Gastrocnemius medialis (tissue), 4 donors: ENCODE measurements around the gene HRCT1. TPM values are rescaled to one million over a fixed set of nuclear protein-coding genes. Genes with fewer than 3 reads are reported as not detected.

ENCODE experiments used
- ATAC-seq, 2 donors: fragments of 150-250 bp; one replicate each; pipeline ENCODE4 v1.9.1; 2016
- DNase-seq, 2 donors: peaks; one replicate each; pipeline ENCODE4 v3.0.0-alpha.2; 2019
- H3K27ac ChIP-seq, 4 donors: fragments of 200-600 bp; sonication (generic); 1 replicate in 1 of 4; 2 replicates in 3 of 4; pipeline ENCODE4 v1.5.1; 2016 to 2018; ENCODE audit warnings: mild to moderate bottlenecking in 2 of 4, moderate library complexity in 1 of 4
- H3K27me3 ChIP-seq, 3 donors: fragments of 200-600 bp; sonication (generic) in 2 of 3; 1 replicate in 1 of 3; 2 replicates in 2 of 3; pipeline versions ENCODE4 v1.5.1 to v1.6.0; 2016 to 2019; ENCODE audit warnings: mild to moderate bottlenecking in 1 of 3, moderate library complexity in 1 of 3
- H3K36me3 ChIP-seq, 2 donors: fragments of 200-600 bp; sonication (generic) in 1 of 2; one replicate each; pipeline ENCODE4 v1.5.1; 2017 to 2018
- H3K4me1 ChIP-seq, 2 donors: fragments of 200-600 bp; sonication (generic) in 1 of 2; one replicate each; pipeline ENCODE4 v1.5.1; 2016 to 2017; ENCODE audit warnings: mild to moderate bottlenecking in 2 of 2
- H3K4me3 ChIP-seq, 4 donors: fragments of 200-600 bp; sonication (generic) in 3 of 4; 1 replicate in 1 of 4; 2 replicates in 3 of 4; pipeline ENCODE4 v1.5.1; 2016 to 2019; ENCODE audit warnings: mild to moderate bottlenecking in 2 of 4
- H3K9me3 ChIP-seq, 3 donors: fragments of 200-600 bp; sonication (generic) in 2 of 3; 1 replicate in 1 of 3; 2 replicates in 2 of 3; pipeline ENCODE4 v1.5.1; 2016 to 2019
- POLR2A ChIP-seq, 2 donors: fragments of 450-650 bp; IDR thresholded peaks; one replicate each; pipeline ENCODE4 v1.6.1; 2017; ENCODE audit warnings: antibody characterized with exemption in 2 of 2, mild to moderate bottlenecking in 2 of 2, moderate library complexity in 2 of 2
- in situ Hi-C, 4 donors: fragments of 200-750 bp; cut with MboI; loops; one replicate each; pipeline versions ENCODE4 v1.15.0 to v1.8.0; 2017; ENCODE audit warnings: low sequenced_read_pairs in 4 of 4
- intact Hi-C: fragments of 100-400 bp; cut with DNase I; formaldehyde crosslinking; loops from one replicate; pipeline ENCODE4 v1.15.1; 2023; ENCODE audit warnings: low total_unique reads
- total RNA-seq, 4 donors: library from RNA; depleted of rRNA; stranded (reverse); fragments of >200 nt; gene quantifications; one replicate each; pipeline versions ENCODE4 v1.1.0 to v1.2.3, GENCODE V29; 2016
- TF ChIP-seq, protein P1 (sequence below), 5 experiments: fragments of 450-650 bp in 3 of 5; fragments of 200-600 bp in 2 of 5; sonication (generic) in 2 of 5; IDR thresholded peaks in 4 of 5; conservative IDR thresholded peaks in 1 of 5; 1 replicate in 4 of 5; 2 replicates in 1 of 5; pipeline ENCODE4 v1.5.1; 2016 to 2019; ENCODE audit warnings: antibody characterized with exemption in 5 of 5, mild to moderate bottlenecking in 3 of 5, moderate library complexity in 3 of 5

HRCT1 gene
- total RNA-seq, 4 donors from 2014 or later: 3.2 to 5.1 (median 3.3) TPM; not detected in 1

DNA sequence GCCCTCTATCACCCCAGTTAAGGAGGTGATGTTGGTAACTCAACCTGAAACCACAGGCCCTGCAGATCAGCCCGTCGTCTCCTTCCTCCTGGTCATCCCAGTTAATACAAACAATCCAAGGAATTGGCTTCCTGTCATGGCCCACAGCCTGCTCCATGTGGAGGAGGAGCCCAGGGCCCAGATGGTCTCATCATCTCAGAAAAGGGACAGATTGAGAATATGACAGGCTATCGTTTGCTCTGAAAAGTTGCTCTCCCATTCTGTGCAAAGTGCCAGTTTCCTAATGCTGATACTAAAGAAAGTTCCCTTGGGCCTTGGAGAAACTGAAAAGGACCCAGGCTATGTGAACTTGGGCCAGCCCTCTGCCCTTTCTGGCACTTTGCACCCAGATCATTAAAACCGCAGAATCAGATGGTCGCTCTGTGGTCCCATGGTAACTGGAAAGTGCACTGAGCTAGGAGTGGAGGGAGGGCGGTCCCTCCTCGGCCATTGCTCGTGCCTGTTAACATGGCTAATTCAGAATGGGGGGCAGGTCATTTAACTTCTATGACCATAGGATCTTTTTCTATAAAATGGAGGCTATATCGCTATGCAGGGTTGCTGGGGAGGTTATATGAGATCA lies 2.6 kb downstream of the HRCT1 start:
- peak in 1 of 2 donors; percentile 37 for DNase-seq
- in situ Hi-C loops: loop anchor here in 1 of 4 donors (10.0 kb wide), 1 partner anchor 116 kb away; no protein-coding TSS in a partner anchor

GRCh38 chr9:35909274-35909673 lies 3.3 kb downstream of the HRCT1 start, which contains the start of gene SPAAR:
Gene SPAAR, plus strand, starts transcription at chr9:35909490. Its CDS starts 974 bp downstream, at chr9:35910464.
- DNase-seq: no peak
- H3K27me3 ChIP-seq: no peaks in the 10 kb centered on the region
- peak within 1 kb of the TSS; percentile 80 to 87 (median 84) for H3K27ac ChIP-seq
- in situ Hi-C loops: loop anchor here in 1 of 4 donors (10.0 kb wide), 1 partner anchor 116 kb away; no protein-coding TSS in a partner anchor
- TF ChIP-seq, protein P1, sequence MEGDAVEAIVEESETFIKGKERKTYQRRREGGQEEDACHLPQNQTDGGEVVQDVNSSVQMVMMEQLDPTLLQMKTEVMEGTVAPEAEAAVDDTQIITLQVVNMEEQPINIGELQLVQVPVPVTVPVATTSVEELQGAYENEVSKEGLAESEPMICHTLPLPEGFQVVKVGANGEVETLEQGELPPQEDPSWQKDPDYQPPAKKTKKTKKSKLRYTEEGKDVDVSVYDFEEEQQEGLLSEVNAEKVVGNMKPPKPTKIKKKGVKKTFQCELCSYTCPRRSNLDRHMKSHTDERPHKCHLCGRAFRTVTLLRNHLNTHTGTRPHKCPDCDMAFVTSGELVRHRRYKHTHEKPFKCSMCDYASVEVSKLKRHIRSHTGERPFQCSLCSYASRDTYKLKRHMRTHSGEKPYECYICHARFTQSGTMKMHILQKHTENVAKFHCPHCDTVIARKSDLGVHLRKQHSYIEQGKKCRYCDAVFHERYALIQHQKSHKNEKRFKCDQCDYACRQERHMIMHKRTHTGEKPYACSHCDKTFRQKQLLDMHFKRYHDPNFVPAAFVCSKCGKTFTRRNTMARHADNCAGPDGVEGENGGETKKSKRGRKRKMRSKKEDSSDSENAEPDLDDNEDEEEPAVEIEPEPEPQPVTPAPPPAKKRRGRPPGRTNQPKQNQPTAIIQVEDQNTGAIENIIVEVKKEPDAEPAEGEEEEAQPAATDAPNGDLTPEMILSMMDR (IDR thresholded peaks at IDR 0.05 in 4 of 5, conservative IDR thresholded peaks at IDR 0.05 in 1 of 5): no peak
- no peak for TF ChIP-seq POLR2A (IDR thresholded peaks at IDR 0.05)
- peak within 1 kb of the TSS; percentile 24 to 46 (median 38) for H3K4me3 ChIP-seq
- H3K36me3 ChIP-seq: no peaks in the 10 kb centered on the region
- no peak for ATAC-seq
- H3K4me1 ChIP-seq: peaks cover 41 to 47% of the 10 kb centered on the region in 2 donors
- intact Hi-C loops: no loop called here
- H3K9me3 ChIP-seq: no peaks in the 10 kb centered on the region

More for the DNA sequence above, 2.6 kb downstream of the HRCT1 start:
- TF ChIP-seq, protein P1 (IDR thresholded peaks at IDR 0.05 in 4 of 5, conservative IDR thresholded peaks at IDR 0.05 in 1 of 5): no peak
- TF ChIP-seq POLR2A (IDR thresholded peaks at IDR 0.05): no peak
- no peaks in the 10 kb centered on the region for H3K9me3 ChIP-seq
- peaks cover 44 to 49% of the 10 kb centered on the region in 2 donors for H3K4me1 ChIP-seq
- peak overlapping the region; percentile 80 to 87 (median 84) for H3K27ac ChIP-seq
- no peaks in the 10 kb centered on the region for H3K36me3 ChIP-seq
- no peaks in the 10 kb centered on the region for H3K27me3 ChIP-seq
- peak overlapping the region; percentile 24 to 46 (median 38) for H3K4me3 ChIP-seq
- intact Hi-C loops: no loop called here
- no peak for ATAC-seq

- H3K27ac ChIP-seq: peak overlapping the region; percentile 80 to 87 (median 84)
- TF ChIP-seq POLR2A (IDR thresholded peaks at IDR 0.05): no peak
- TF ChIP-seq, protein P1 (IDR thresholded peaks at IDR 0.05 in 4 of 5, conservative IDR thresholded peaks at IDR 0.05 in 1 of 5): no peak
- H3K4me3 ChIP-seq: peak overlapping the region; percentile 20 to 46 (median 38)
- intact Hi-C loops: no loop called here
- no peaks in the 10 kb centered on the region for H3K9me3 ChIP-seq
- ATAC-seq (no peak), DNase-seq (peak in 1 of 2 donors; percentile 54)
- H3K4me1 ChIP-seq: peaks cover 36 to 43% of the 10 kb centered on the region in 2 donors
- in situ Hi-C loops: loop anchor here in 1 of 4 donors (10.0 kb wide), 1 partner anchor 115 kb away; no protein-coding TSS in a partner anchor
- no peaks in the 10 kb centered on the region for H3K36me3 ChIP-seq
- no peaks in the 10 kb centered on the region for H3K27me3 ChIP-seq
Measured at GRCh38 chr9:35909687-35910612, 3.9 kb downstream of the HRCT1 start.

DNA sequence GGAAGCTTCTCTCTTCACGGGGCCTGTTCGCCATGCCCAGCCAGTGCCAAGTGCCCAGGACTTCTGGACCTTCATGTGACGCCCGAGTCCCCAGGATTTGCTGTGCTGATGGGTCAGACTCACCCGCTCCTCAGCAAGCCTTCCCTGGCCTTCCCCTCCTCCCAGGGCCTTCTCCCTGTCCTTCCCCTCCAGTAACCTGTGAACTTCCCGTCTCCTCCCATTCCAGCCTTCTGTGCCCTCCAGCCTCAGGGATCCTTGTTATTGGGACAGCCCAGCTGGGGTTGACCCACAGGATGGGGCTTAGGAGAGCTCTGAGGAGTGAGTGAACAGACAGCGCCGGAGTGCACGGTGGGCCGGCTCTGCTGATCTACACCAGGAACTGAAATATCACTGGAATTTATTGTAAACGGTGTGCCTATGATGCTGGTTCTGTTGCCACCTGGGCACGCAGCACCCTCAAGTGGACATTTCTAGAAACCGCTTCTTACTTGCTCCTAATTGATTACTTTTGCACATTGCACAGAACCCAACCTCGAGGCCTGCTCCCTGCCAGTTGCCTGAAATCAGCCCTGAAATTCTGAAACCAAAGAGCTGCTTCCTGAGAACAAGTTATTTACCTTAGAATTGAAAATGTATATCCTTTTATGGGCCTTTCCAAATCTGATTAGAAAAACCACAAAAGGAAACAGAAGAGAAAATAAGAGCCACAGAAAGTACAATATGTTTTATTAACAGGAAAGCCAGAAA lies 4.8 kb downstream of the HRCT1 start:
- H3K4me3 ChIP-seq: peak overlapping the region; percentile 20 to 46 (median 38)
- TF ChIP-seq, protein P1 (IDR thresholded peaks at IDR 0.05 in 4 of 5, conservative IDR thresholded peaks at IDR 0.05 in 1 of 5): peak in 3 of 5 experiments; percentile 5 to 42 (median 32)
- TF ChIP-seq POLR2A (IDR thresholded peaks at IDR 0.05): no peak
- no peaks in the 10 kb centered on the region for H3K27me3 ChIP-seq
- in situ Hi-C loops (no loop called here), intact Hi-C loops (no loop called here)
- H3K27ac ChIP-seq: peak overlapping the region; percentile 80 to 87 (median 84)
- no peaks in the 10 kb centered on the region for H3K9me3 ChIP-seq
- DNase-seq (no peak), ATAC-seq (no peak)
- no peaks in the 10 kb centered on the region for H3K36me3 ChIP-seq
- H3K4me1 ChIP-seq: peaks cover 30 to 35% of the 10 kb centered on the region in 2 donors
